GM12878 (cell line): ENCODE results near the gene DNAAF8. TPM values are rescaled to one million over a fixed set of nuclear protein-coding genes. Genes with fewer than 3 reads are reported as not detected.

ENCODE experiments used
- ATAC-seq: fragments of 200-7000 bp; cut with Tn5 transposase; 3 replicates; pipeline ENCODE4 v1.9.1; 2020; ENCODE audit warnings: mild to moderate bottlenecking, moderate library complexity
- BruUV-seq: library from RNA; stranded (reverse); fragments of 400-500 nt; replicated peaks from 2 replicates; lab custom pipeline; 2021; lab: Mats Ljungman, UMichigan
- CTCF ChIA-PET: fragments of 300-600 bp; sonication (Branson Sonifier 250); formaldehyde crosslinking; extraction: SDS; loops from one replicate; lab custom pipeline; 2021; ENCODE audit warnings: inconsistent platforms; lab: Yijun Ruan, JAX
- POLR2A ChIA-PET: fragments of 350-600 bp; formaldehyde crosslinking; extraction: SDS; loops from one replicate; lab custom pipeline; 2021; ENCODE audit warnings: inconsistent platforms; lab: Charles Lee
- RAD21 ChIA-PET: fragments of 300-600 bp; sonication (Branson Sonifier 250); formaldehyde crosslinking; loops from one replicate; lab custom pipeline; 2023; ENCODE audit warnings: antibody characterized with exemption; ENCODE audit not compliant: unreplicated experiment; lab: Charles Lee
- SMC1A ChIA-PET: fragments of 300-600 bp; sonication (Branson Sonifier 250); formaldehyde crosslinking; loops from one replicate; lab custom pipeline; 2023; ENCODE audit not compliant: unreplicated experiment, uncharacterized antibody; lab: Charles Lee
- DNase-seq: peaks from one replicate; pipeline ENCODE4 v3.0.0-alpha.2; 2011; ENCODE audit warnings: low read depth, low spot score
- FAIRE-seq: peaks from 3 replicates; lab custom pipeline; 2011; peaks lifted over from hg19 to GRCh38; lab: Jason Lieb, UNC
- H2AFZ ChIP-seq: 2 replicates; pipeline ENCODE4 v1.6.0; 2011; ENCODE audit warnings: low read depth, low read length, control low read depth; ENCODE audit not compliant: control insufficient read depth
- H3K27ac ChIP-seq: 2 replicates; pipeline ENCODE4 v1.5.1; 2011; ENCODE audit warnings: control low read depth; ENCODE audit not compliant: control insufficient read depth, insufficient read depth
- H3K27me3 ChIP-seq, 2 experiments: replicated peaks in 1 of 2; 2 replicates each; pipeline versions ENCODE4 v1.6.0 to v1.6.1; 2011; ENCODE audit warnings: low read length in 1 of 2; ENCODE audit not compliant: control insufficient read depth in 2 of 2, insufficient read depth in 2 of 2
- H3K36me3 ChIP-seq, 2 experiments: 2 replicates each; pipeline ENCODE4 v1.5.1; 2011; ENCODE audit warnings: low read length in 1 of 2; ENCODE audit not compliant: control insufficient read depth in 2 of 2, insufficient read depth in 2 of 2
- H3K4me1 ChIP-seq: 2 replicates; pipeline ENCODE4 v1.6.1; 2011; ENCODE audit warnings: mild to moderate bottlenecking, low read length, moderate library complexity, mixed read lengths; ENCODE audit not compliant: control insufficient read depth, insufficient read depth
- H3K4me2 ChIP-seq: 2 replicates; pipeline ENCODE4 v1.6.0; 2011; ENCODE audit warnings: control low read depth; ENCODE audit not compliant: control insufficient read depth, insufficient read depth
- H3K4me3 ChIP-seq: fragments of 200-600 bp; sonication (generic); 2 replicates; pipeline ENCODE4 v1.5.1; 2016
- H3K79me2 ChIP-seq: 2 replicates; pipeline ENCODE4 v1.6.0; 2011; ENCODE audit warnings: low read length; ENCODE audit not compliant: control insufficient read depth, insufficient read depth
- H3K9ac ChIP-seq: 2 replicates; pipeline ENCODE4 v1.8.0; 2011; ENCODE audit warnings: low read length, control low read depth, mixed read lengths; ENCODE audit not compliant: control insufficient read depth, insufficient read depth
- H3K9me3 ChIP-seq: replicated peaks from 3 replicates; pipeline ENCODE4 v1.5.1; 2011; ENCODE audit warnings: mild to moderate bottlenecking, low read length; ENCODE audit not compliant: control insufficient read depth, insufficient read depth
- H4K20me1 ChIP-seq: 2 replicates; pipeline ENCODE4 v1.6.0; 2011; ENCODE audit not compliant: control insufficient read depth, insufficient read depth
- ESRRA ChIP-seq: IDR thresholded peaks from 2 replicates; pipeline ENCODE4 v1.6.1; 2012; ENCODE audit warnings: mild to moderate bottlenecking, low read length, improper control_type of control experiment
- IKZF1 ChIP-seq: fragments of 450-650 bp; conservative IDR thresholded peaks from 2 replicates; pipeline ENCODE4 v1.6.1; 2017; ENCODE audit warnings: antibody characterized with exemption, mild to moderate bottlenecking
- SIN3A ChIP-seq: IDR thresholded peaks from 2 replicates; pipeline ENCODE4 v1.6.1; 2012; ENCODE audit warnings: low read depth, low read length, improper control_type of control experiment
- SMAD5 ChIP-seq: IDR thresholded peaks from 2 replicates; pipeline ENCODE4 v1.6.1; 2016; ENCODE audit warnings: antibody characterized with exemption, low read depth
- ZNF207 ChIP-seq: fragments of 450-650 bp; IDR thresholded peaks from 2 replicates; pipeline ENCODE4 v1.6.1; 2014; ENCODE audit warnings: antibody characterized with exemption, mild to moderate bottlenecking, borderline replicate concordance
- WGBS: methylation state at CpG from one replicate; pipeline ENCODE4 v1.1.6; 2016; ENCODE audit warnings: low lambda C conversion rate; ENCODE audit not compliant: insufficient replicate concordance, insufficient coverage; ENCODE audit errors: missing lambda C conversion rate; 5-methylcytosine and 5-hydroxymethylcytosine counted together
- in situ Hi-C: fragments of 300-500 bp; cut with MboI; formaldehyde crosslinking; loops from 9 replicates; pipeline ENCODE4 v1.14.3; 2018; ENCODE audit warnings: mixed read lengths
- intact Hi-C: fragments of 100-400 bp; cut with micrococcal nuclease; formaldehyde crosslinking; loops from one replicate; pipeline ENCODE4 v1.14.2; 2022; ENCODE audit not compliant: unreplicated experiment
- polyA plus RNA-seq, 11 experiments: library from polyadenylated mRNA; depleted of rRNA in 4 of 11; unstranded in 6 of 11; stranded (reverse) in 5 of 11; fragments of >200 nt; fragmentation: Nextera tagmentation in 4 of 11; fragmentation: Illumina TruSeq in 1 of 11; extraction: Ambion mirVana in 4 of 11; extraction: Trizol in 1 of 11; gene quantifications; 1 replicate in 1 of 11; 2 replicates in 10 of 11; pipeline versions ENCODE4 v1.2.1 to v1.2.3, GENCODE V29; 2011 to 2016; ENCODE audit warnings: inconsistent platforms in 2 of 11, missing spikeins in 2 of 11, low read depth in 1 of 11
- total RNA-seq, 4 experiments: library from RNA; depleted of rRNA in 3 of 4; stranded (reverse); fragments of >200 nt in 3 of 4; fragmentation: Illumina TruSeq in 1 of 4; extraction: Trizol in 1 of 4; gene quantifications; 2 replicates each; pipeline versions ENCODE4 v1.2.1 to v1.2.3, GENCODE V29; 2013 to 2021
- TF ChIP-seq, protein P1 (sequence below): IDR thresholded peaks from 2 replicates; pipeline ENCODE4 v1.6.1; 2011; ENCODE audit warnings: low read depth, low read length, improper control_type of control experiment, borderline replicate concordance
- TF ChIP-seq, protein P2 (sequence below): fragments of 450-650 bp; formaldehyde crosslinking; IDR thresholded peaks from 2 replicates; pipeline ENCODE4 v1.4.0; 2022; ENCODE audit warnings: mild to moderate bottlenecking, moderate library complexity
- TF ChIP-seq, protein P3 (sequence below): fragments of 450-650 bp; IDR thresholded peaks from 2 replicates; pipeline ENCODE4 v1.6.1; 2018; ENCODE audit warnings: mild to moderate bottlenecking, low read depth, moderate library complexity; ENCODE audit not compliant: partially characterized antibody
- TF ChIP-seq, protein P4 (sequence below): fragments of 450-650 bp; IDR thresholded peaks from 2 replicates; pipeline ENCODE4 v1.6.1; 2017; ENCODE audit warnings: low read depth, mild to moderate bottlenecking, moderate library complexity

The DNAAF8 gene
- total and polyA plus RNA-seq, 10 of the 15 experiments (the other 5 are each of a cell fraction or from before 2014, with no cell fraction given) = 0.01 to 0.78 (median 0.22) TPM; not detected in 2

DNA sequence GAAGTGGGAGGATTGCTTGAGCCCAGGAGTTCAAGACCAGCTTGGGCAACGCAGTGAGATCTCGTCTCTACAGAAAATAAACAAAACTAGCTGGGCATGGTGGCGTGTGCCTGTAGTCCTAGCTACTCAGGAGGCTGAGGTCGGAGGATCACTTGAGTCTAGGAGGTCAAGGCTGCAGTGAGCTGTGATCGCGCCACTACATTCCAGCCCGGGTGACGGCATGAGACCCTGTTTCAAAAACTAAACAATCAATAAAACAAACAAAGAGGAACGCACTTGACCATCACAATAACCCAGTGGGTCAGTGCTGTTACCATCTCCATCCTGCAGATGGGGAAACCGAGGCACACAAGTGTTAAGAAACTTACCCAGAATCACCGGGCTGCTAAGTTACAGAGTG, 18.9 kb downstream of the DNAAF8 start:
- ATAC-seq = no peak

DNA sequence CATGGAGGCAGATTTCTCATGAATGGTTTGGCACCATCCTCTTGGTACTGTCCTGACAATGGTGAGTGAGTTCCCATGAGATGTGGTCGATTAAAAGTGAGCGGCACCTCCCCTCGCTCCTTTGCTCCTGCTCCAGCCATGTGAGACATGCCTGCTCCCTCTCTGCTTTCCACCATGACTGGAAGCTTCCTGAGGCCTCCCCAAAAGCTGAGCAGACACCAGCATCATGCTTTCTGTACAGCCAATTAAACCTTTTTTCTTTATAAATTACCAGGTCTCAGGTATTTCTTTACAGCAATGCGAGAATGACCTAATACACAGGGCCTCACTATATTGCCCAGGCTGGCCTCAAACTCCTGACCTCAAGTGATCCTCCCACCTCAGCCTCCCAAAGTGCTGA, 20.5 kb downstream of the DNAAF8 start:
- no peak for DNase-seq
- no peaks in the 10 kb centered on the region for H3K27me3 ChIP-seq
- intact Hi-C loops = no loop called here
- POLR2A ChIA-PET = no interaction called here
- no peak overlapping the region for H3K4me2 ChIP-seq
- H3K4me1 ChIP-seq = peaks cover 2% of the 10 kb centered on the region
- CTCF ChIA-PET = no interaction called here
- no peak overlapping the region for H2AFZ ChIP-seq
- H3K4me3 ChIP-seq = no peak overlapping the region
- SMC1A ChIA-PET = no interaction called here
- no peak overlapping the region for H3K27ac ChIP-seq
- ATAC-seq = no peak
- no TSS peak for BruUV-seq
- H3K9ac ChIP-seq = no peak overlapping the region
- H3K36me3 ChIP-seq = peaks cover 11 to 17% of the 10 kb centered on the region in 2 experiments
- RAD21 ChIA-PET = no interaction called here
- H3K9me3 ChIP-seq = peaks cover 4% of the 10 kb centered on the region; the same call in 1 of the 3 replicates
- no peaks in the 10 kb centered on the region for H4K20me1 ChIP-seq
- FAIRE-seq = no peak
- in situ Hi-C loops = no loop called here
- 98% methylated on average over 4 of the region's 4 CpGs for WGBS
- H3K79me2 ChIP-seq = no peaks in the 10 kb centered on the region
- TF ChIP-seq, protein P1, sequence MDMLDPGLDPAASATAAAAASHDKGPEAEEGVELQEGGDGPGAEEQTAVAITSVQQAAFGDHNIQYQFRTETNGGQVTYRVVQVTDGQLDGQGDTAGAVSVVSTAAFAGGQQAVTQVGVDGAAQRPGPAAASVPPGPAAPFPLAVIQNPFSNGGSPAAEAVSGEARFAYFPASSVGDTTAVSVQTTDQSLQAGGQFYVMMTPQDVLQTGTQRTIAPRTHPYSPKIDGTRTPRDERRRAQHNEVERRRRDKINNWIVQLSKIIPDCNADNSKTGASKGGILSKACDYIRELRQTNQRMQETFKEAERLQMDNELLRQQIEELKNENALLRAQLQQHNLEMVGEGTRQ = no peak
- TF ChIP-seq SIN3A (no peak), ESRRA (no peak), IKZF1 (no peak), ZNF207 (no peak)
- TF ChIP-seq, protein P2, sequence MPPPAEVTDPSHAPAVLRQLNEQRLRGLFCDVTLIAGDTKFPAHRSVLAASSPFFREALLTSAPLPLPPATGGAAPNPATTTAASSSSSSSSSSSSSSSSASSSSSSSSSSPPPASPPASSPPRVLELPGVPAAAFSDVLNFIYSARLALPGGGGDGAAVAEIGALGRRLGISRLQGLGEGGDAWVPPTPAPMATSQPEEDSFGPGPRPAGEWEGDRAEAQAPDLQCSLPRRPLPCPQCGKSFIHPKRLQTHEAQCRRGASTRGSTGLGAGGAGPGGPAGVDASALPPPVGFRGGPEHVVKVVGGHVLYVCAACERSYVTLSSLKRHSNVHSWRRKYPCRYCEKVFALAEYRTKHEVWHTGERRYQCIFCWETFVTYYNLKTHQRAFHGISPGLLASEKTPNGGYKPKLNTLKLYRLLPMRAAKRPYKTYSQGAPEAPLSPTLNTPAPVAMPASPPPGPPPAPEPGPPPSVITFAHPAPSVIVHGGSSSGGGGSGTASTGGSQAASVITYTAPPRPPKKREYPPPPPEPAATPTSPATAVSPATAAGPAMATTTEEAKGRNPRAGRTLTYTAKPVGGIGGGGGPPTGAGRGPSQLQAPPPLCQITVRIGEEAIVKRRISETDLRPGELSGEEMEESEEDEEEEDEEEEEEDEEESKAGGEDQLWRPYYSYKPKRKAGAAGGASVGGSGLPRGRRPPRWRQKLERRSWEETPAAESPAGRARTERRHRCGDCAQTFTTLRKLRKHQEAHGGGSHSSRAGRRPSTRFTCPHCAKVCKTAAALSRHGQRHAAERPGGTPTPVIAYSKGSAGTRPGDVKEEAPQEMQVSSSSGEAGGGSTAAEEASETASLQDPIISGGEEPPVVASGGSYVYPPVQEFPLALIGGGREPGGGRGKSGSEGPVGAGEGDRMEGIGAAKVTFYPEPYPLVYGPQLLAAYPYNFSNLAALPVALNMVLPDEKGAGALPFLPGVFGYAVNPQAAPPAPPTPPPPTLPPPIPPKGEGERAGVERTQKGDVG (CRISPR knock-in tag) = no peak
- TF ChIP-seq, protein P3, sequence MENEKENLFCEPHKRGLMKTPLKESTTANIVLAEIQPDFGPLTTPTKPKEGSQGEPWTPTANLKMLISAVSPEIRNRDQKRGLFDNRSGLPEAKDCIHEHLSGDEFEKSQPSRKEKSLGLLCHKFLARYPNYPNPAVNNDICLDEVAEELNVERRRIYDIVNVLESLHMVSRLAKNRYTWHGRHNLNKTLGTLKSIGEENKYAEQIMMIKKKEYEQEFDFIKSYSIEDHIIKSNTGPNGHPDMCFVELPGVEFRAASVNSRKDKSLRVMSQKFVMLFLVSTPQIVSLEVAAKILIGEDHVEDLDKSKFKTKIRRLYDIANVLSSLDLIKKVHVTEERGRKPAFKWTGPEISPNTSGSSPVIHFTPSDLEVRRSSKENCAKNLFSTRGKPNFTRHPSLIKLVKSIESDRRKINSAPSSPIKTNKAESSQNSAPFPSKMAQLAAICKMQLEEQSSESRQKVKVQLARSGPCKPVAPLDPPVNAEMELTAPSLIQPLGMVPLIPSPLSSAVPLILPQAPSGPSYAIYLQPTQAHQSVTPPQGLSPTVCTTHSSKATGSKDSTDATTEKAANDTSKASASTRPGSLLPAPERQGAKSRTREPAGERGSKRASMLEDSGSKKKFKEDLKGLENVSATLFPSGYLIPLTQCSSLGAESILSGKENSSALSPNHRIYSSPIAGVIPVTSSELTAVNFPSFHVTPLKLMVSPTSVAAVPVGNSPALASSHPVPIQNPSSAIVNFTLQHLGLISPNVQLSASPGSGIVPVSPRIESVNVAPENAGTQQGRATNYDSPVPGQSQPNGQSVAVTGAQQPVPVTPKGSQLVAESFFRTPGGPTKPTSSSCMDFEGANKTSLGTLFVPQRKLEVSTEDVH = no peak
- TF ChIP-seq, protein P4, sequence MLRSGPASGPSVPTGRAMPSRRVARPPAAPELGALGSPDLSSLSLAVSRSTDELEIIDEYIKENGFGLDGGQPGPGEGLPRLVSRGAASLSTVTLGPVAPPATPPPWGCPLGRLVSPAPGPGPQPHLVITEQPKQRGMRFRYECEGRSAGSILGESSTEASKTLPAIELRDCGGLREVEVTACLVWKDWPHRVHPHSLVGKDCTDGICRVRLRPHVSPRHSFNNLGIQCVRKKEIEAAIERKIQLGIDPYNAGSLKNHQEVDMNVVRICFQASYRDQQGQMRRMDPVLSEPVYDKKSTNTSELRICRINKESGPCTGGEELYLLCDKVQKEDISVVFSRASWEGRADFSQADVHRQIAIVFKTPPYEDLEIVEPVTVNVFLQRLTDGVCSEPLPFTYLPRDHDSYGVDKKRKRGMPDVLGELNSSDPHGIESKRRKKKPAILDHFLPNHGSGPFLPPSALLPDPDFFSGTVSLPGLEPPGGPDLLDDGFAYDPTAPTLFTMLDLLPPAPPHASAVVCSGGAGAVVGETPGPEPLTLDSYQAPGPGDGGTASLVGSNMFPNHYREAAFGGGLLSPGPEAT = no peak

More for the DNA sequence above, 18.9 kb downstream of the DNAAF8 start:
- peaks cover 4% of the 10 kb centered on the region; the same call in 1 of the 3 replicates for H3K9me3 ChIP-seq
- H2AFZ ChIP-seq = no peak overlapping the region
- TF ChIP-seq SMAD5 = no peak
- DNase-seq (no peak), FAIRE-seq (no peak)
- ChIA-PET POLR2A (no interaction called here), SMC1A (no interaction called here), RAD21 (no interaction called here), CTCF (no interaction called here)
- WGBS = 93% methylated on average over 11 of the region's 11 CpGs
- no peak overlapping the region for H3K9ac ChIP-seq
- in situ Hi-C loops = no loop called here
- intact Hi-C loops = no loop called here
- no peak overlapping the region for H3K4me2 ChIP-seq
- no peak overlapping the region for H3K4me3 ChIP-seq
- BruUV-seq = no TSS peak
- H3K27ac ChIP-seq = no peak overlapping the region
- peaks cover 12% of the 10 kb centered on the region for H3K4me1 ChIP-seq
- H3K36me3 ChIP-seq = peaks cover 8 to 17% of the 10 kb centered on the region in 2 experiments
- H4K20me1 ChIP-seq = no peaks in the 10 kb centered on the region
- H3K79me2 ChIP-seq = no peaks in the 10 kb centered on the region
- H3K27me3 ChIP-seq = no peaks in the 10 kb centered on the region
